Stimulated activated CD8-positive, alpha-beta memory T cell treated with anti-CD3 and anti-CD28 coated beads, Interleukin-12 subunit alpha, Interleukin-12 subunit beta, amount 100 ng/mL, for 1 hour (primary cell): ENCODE measurements around the gene MAD2L2.

Source experiments
- DNase-seq: peaks from one replicate; pipeline ENCODE4 v3.0.0-alpha.2; 2020; ENCODE audit warnings: low read depth

Gene MAD2L2

DNA sequence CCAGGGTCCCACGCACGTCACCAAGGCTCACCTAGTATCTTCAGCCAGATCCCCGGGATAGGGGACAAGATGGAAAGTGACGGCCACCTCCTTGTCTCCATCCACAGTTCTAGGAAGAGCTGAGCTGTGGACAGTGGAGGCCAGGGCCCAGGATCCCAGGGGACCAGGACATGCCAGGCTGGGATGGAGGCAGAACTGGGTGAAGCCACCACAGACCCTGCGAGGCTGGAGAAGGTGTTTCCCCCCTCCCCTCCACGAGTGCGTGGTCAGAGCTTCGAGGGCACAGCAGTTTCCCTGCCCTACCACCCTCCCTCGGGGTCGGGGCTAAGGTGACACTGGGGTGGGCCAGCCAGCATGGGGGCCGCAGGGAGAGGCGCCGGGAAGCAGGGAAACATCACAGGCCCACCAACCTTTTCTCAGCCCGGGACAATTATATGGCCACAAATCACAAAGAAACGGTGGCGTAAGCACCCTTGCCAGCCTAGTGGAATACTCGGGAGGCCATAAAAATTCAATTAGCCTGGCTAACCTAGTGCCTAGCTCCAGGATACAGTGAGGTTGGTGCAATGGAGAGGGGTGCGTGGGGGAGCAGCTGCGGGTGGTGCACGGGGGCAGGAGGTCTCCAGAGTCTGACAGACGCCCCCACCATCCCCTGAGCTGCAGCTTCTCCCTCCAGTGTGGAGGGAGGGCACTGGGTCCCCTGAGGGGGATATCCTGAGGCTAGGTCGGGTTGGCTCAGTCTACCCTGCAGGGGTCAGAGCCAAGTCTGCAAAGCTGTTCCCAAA, 23.9 kb upstream of the MAD2L2 start:
- no peak for DNase-seq

DNA sequence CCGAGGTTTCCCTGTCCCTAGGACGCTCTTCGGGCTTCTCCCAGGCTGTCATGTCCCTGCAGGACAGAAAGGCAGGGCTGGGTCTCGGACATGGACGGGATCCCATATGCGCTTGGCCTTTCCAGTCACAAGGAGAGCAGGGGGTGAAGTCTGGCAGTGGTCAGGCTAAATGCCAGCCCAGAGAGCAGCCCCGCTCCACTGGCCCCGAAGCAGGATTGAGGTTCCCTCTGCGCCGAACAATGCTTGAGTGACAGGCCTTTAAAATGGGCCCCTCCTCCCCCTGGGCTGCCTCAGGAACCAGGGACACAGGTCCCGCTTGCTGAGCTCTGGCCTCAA, 23.2 kb upstream of the MAD2L2 start:
- no peak for DNase-seq

- DNase-seq, result no peak
These were observed 22.6 kb upstream of the MAD2L2 start for GRCh38 chr1:11703357-11704193.

- no peak for DNase-seq
These were observed 21.2 kb upstream of the MAD2L2 start for GRCh38 chr1:11701981-11702803.

- DNase-seq, result no peak
These were observed 20.6 kb upstream of the MAD2L2 start for GRCh38 chr1:11701551-11701961.

DNA sequence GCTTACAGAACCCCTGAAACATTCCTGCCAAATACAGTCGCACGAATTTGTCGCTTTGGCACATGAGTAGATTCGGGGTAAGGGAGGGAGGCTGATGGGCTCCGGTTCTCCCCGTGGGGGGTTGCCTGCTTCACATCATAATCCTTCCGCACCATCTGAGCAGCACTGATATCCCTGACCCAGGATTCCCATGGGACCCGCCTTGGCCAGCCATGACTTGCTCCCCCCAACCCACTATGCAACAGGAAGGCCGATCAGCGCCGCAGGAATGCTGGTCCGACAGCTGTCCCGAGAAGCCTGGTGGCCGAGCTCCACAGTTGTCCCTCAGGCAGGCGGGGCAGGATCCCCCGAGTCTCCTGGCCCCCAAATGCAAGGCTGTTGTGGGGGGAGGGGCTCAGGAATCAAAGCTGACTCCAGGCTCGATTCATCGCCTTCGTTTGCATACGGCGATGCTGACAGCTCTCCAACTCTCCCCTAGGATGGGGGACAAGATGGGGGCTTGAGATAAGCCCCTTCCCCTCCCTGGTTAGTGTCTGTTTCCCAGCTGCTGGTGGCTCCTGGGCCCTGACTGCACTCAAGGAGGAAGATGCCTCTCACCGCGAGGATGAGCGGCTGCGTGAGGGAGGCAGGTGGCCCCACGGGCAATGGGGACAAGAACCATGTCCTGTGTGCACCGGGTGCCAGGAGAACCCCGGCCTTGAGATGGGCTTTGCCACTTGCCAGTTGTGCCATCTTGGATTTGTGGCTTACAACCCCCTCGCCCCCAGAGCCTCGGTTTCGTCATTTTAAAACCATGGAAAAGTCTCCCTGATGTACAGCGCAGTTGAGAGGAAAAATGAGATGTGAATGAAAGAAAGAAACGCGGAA, 19.9 kb upstream of the MAD2L2 start:
- no peak for DNase-seq

- no peak for DNase-seq
These were observed 16.9 kb upstream of the MAD2L2 start for GRCh38 chr1:11697893-11698210.

- no peak for DNase-seq
These were observed 16.4 kb upstream of the MAD2L2 start for GRCh38 chr1:11697188-11697892.

GRCh38 chr1:11695861-11696260, 14.9 kb upstream of the MAD2L2 start:
- DNase-seq, result no peak

- no peak for DNase-seq
These were observed 13.0 kb upstream of the MAD2L2 start for GRCh38 chr1:11693917-11694316.

DNA sequence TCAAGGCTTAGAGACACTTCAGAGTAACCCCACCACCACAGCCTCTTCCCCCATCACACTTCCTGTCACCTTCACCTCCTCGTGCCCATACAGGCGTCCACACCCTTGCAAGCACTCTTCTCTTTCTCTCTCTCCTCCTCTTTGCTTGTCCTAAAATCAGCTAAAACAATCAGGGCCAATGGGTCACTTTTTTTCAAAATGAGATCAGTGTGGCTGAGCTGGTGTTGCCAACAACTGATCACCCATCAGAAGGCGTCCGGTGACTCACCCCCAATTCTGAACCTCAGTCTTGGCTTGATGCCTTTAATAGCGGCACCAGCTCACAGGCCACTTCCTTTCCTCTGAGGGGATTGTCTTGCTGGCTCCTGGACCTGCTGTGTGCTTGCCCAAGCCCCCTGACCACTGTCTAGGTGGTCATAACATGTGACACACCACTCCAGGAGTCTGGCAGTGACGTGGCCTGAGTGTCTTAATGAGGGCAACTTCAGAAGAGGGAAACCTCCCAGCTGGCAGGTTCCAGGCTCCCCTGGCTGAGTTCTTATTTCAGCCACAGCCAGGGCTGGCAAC, 12.2 kb upstream of the MAD2L2 start:
- DNase-seq, result no peak

DNA sequence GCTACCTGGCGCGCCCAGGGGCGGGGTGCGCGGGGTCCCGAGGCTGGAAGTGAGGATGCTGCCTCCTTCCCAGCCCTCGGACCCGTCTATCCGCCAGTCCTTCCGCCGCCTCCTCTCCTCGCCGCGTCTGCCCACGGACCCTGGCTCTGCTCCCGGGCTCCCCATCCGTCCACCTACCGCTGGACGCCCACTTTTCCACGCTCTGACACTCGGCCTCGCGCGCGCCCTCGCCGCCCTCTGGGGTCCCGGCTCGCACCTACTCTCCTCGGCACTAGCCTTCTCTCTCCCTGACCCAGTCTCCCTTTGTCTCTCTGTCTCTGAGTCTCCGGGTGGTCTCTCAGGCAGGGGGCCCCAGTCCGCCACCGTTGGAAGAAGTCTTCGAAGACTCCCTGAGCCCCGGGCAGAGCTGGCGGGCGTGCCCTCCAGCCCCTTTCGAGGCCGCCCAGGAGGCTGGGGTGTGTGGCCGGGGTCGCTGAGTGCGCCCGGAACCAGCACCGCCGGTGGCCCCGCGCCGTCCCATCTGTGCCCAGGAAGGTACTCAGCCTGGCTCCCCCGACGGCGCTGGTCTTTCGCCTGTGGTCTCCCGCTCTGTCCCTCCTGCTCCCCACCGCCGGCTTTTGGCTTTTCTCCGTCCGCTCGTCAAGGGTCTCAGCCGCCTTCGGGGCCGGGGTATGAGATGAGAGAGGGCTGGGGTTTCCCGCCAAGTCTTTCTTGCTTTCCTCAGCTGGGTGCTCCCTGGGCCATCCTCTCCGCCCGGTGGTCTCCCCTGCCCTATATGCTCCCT, 11.2 kb upstream of the MAD2L2 start:
- no peak for DNase-seq

DNA sequence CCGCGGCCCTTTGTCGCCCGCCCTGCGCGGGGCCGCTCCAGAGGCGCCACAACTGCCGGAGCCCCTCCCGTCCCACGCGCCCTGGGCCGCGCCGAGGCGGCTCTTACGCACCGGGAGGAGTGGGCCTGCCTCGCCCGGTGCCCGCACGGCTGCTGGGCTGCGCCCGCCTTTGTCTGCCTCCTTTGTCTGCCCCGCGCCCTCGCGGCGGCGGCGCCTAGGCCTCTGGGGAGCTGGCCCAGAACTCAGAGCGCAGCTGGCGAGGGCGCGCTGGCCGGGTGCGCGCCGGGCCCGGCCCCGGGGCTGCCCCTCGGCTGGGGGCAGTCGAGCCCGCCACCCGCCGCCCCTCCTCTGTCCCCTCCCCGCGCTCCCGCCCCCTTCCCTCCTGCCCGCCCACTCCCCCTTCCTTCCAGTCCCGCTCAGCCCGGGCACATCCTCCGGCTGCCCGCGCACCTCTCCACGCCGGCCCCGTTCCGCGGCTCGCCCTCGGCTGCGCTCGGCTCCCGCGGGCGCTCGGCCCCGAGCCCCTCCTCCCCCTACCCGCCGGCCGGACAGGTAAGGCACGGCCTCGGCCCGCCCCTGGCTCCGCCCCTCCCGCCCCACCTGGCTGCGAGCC, 10.5 kb upstream of the MAD2L2 start, which contains the start of gene DRAXIN:
DRAXIN (plus strand) TSS at position 409 of the 613 bp plus-strand sequence. CDS start 14,549 bp downstream, outside the sequence.
- DNase-seq, result no peak

- DNase-seq, result no peak
These were observed 9.7 kb upstream of the MAD2L2 start for GRCh38 chr1:11690397-11691301.

- no peak for DNase-seq
These were observed 7.6 kb upstream of the MAD2L2 start for GRCh38 chr1:11688506-11688905.

DNA sequence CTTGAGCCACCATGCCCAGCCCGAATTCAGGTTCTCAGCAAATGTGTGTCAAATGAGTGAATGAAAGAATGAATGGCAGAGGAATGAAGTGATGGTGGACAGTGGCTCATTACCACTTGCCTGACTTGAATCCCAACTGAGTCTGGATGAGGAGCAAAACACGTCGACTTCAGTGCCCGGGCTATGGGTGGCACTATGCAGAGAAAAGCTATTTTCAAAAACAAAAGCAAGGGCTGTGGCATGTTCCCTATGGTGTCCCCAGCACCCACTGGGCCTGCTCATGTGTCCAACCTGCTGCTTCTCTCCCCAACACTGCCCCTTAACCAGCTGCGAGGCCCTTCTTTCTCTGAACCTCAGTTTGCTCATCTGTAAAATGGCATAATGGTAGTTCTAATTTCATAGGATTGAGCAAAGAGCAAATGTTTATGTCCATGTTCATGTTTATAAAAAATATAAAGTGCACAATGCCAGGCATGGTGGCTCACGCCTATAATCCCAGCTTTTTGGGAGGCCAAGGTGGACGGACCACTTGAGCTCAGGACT, 4.3 kb upstream of the MAD2L2 start:
- no peak for DNase-seq

- DNase-seq, result no peak
These were observed 3.1 kb upstream of the MAD2L2 start for GRCh38 chr1:11684070-11684469.

DNA sequence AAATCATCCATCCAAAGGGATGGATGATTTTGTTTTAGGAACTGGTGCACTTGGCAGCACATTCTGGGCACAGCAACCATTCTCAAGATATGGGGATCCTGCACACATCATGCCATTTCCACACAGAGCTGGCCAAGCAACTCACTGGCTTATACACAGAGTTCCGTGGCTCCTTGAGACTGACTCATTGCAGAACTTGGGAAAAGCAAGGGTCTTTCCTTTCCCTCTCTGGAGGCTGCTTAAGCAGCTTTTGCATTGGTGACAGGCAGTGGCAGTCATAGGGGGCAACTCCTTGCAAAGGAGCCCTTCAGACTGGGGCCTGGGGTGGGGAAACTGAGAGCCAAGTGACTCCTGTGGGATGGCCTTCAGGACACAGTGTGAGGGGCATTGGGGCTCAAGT, 1.9 kb upstream of the MAD2L2 start:
- DNase-seq, result no peak
